HepG2 (cell line): ENCODE results near the gene FGD4. TPM values are rescaled to one million over a fixed set of nuclear protein-coding genes. Genes with fewer than 3 reads are reported as not detected.

ENCODE experiments used
- ATAC-seq: fragments of 200-7000 bp; cut with Tn5 transposase; 3 replicates; pipeline ENCODE4 v1.9.1; 2020; ENCODE audit warnings: mild to moderate bottlenecking, moderate library complexity
- BruUV-seq: library from RNA; stranded (reverse); fragments of 400-500 nt; replicated peaks from 2 replicates; lab custom pipeline; 2021; lab: Mats Ljungman, UMichigan
- CTCF ChIA-PET: fragments of 300-600 bp; formaldehyde crosslinking; extraction: SDS; loops from one replicate; lab custom pipeline; 2021; ENCODE audit warnings: low total read pairs, inconsistent platforms, low intra/inter-chr PET ratio; lab: Yijun Ruan, JAX
- POLR2A ChIA-PET: fragments of 350-600 bp; sonication (Branson Sonifier 250); formaldehyde crosslinking; loops from one replicate; lab custom pipeline; 2020; ENCODE audit warnings: antibody characterized with exemption, inconsistent platforms; lab: Yijun Ruan, JAX
- DNase-seq: peaks from one replicate; pipeline ENCODE4 v3.0.0-alpha.2; 2015; ENCODE audit warnings: low spot score
- FAIRE-seq: peaks from 3 replicates; lab custom pipeline; 2011; peaks lifted over from hg19 to GRCh38; lab: Jason Lieb, UNC
- H2AFZ ChIP-seq: one replicate; pipeline ENCODE4 v1.6.1; 2011; ENCODE audit warnings: low read length, inconsistent platforms
- H3K27ac ChIP-seq: fragments of 300-600 bp; 3 replicates; pipeline ENCODE4 v1.8.0; 2011; ENCODE audit warnings: mixed run types, mild to moderate bottlenecking, mixed read lengths, low read length, inconsistent platforms; ENCODE audit not compliant: insufficient read depth; ENCODE audit errors: extremely low read length
- H3K27me3 ChIP-seq, 2 experiments: fragments of 200-600 bp in 1 of 2; 2 replicates in 1 of 2; 3 replicates in 1 of 2; pipeline versions ENCODE4 v1.6.0 to v1.8.0; 2011; ENCODE audit warnings: low read length in 2 of 2, mild to moderate bottlenecking in 2 of 2, moderate library complexity in 2 of 2, inconsistent platforms in 1 of 2; ENCODE audit not compliant: insufficient read depth in 2 of 2, control insufficient read depth in 1 of 2
- H3K36me3 ChIP-seq, 2 experiments: fragments of 200-600 bp in 1 of 2; replicated peaks in 1 of 2; 2 replicates in 1 of 2; 3 replicates in 1 of 2; pipeline versions ENCODE4 v1.5.1 to v1.8.0; 2011; ENCODE audit warnings: low read length in 2 of 2, inconsistent platforms in 1 of 2; ENCODE audit not compliant: insufficient read depth in 2 of 2, control insufficient read depth in 1 of 2
- H3K4me1 ChIP-seq: 2 replicates; pipeline ENCODE4 v1.5.1; 2012; ENCODE audit warnings: low read length, inconsistent platforms; ENCODE audit not compliant: insufficient read depth
- H3K4me2 ChIP-seq: 2 replicates; pipeline ENCODE4 v1.6.0; 2011; ENCODE audit warnings: low read depth, low read length, inconsistent platforms
- H3K4me3 ChIP-seq, 3 experiments: fragments of 200-600 bp in 1 of 3; sonication (generic), shearing (Covaris generic) in 1 of 3; replicated peaks in 1 of 3; 2 replicates each; pipeline ENCODE4 v1.5.1; 2011 to 2016; ENCODE audit warnings: low read length in 3 of 3, inconsistent platforms in 2 of 3, low read depth in 2 of 3, mild to moderate bottlenecking in 2 of 3, control low read depth in 1 of 3, mixed read lengths in 1 of 3; ENCODE audit not compliant: insufficient read depth in 1 of 3
- H3K79me2 ChIP-seq: one replicate; pipeline ENCODE4 v1.6.1; 2011; ENCODE audit warnings: low read length, inconsistent platforms; ENCODE audit not compliant: insufficient read depth
- H3K9ac ChIP-seq: 2 replicates; pipeline ENCODE4 v1.6.0; 2011; ENCODE audit warnings: mild to moderate bottlenecking, low read depth, low read length, inconsistent platforms; ENCODE audit not compliant: insufficient read depth
- H3K9me3 ChIP-seq: 2 replicates; pipeline ENCODE4 v1.5.1; 2012; ENCODE audit warnings: mild to moderate bottlenecking, low read length
- H4K20me1 ChIP-seq: 2 replicates; pipeline ENCODE4 v1.6.0; 2011; ENCODE audit warnings: inconsistent platforms, mild to moderate bottlenecking, low read length, moderate library complexity; ENCODE audit not compliant: insufficient read depth
- HMG20A ChIP-seq: IDR thresholded peaks from 2 replicates; pipeline ENCODE4 v1.6.1; 2016; ENCODE audit warnings: borderline replicate concordance
- NFATC3 ChIP-seq: sonication (generic); formaldehyde crosslinking; IDR thresholded peaks from 2 replicates; pipeline ENCODE4 v1.5.1; 2020; ENCODE audit warnings: mild to moderate bottlenecking, missing genetic modification reagents
- PAXIP1 ChIP-seq: sonication (generic); formaldehyde crosslinking; conservative IDR thresholded peaks from 2 replicates; pipeline ENCODE4 v1.4.0; 2020; ENCODE audit warnings: mild to moderate bottlenecking, missing genetic modification reagents, moderate library complexity
- RARG ChIP-seq: sonication (generic); formaldehyde crosslinking; IDR thresholded peaks from 2 replicates; pipeline ENCODE4 v1.4.0; 2020; ENCODE audit warnings: low read depth, mild to moderate bottlenecking, missing genetic modification reagents
- ZNF563 ChIP-seq: sonication (generic); formaldehyde crosslinking; IDR thresholded peaks from 2 replicates; pipeline ENCODE4 v1.8.0; 2022; ENCODE audit warnings: mild to moderate bottlenecking, moderate library complexity, missing genetic modification reagents
- ZNF7 ChIP-seq: IDR thresholded peaks from 2 replicates; pipeline ENCODE4 v1.6.1; 2016; ENCODE audit warnings: missing biosample characterization, missing genetic modification reagents
- WGBS: methylation state at CpG from one replicate; pipeline ENCODE4 v1.1.6; 2017; ENCODE audit warnings: low lambda C conversion rate; 5-methylcytosine and 5-hydroxymethylcytosine counted together
- in situ Hi-C: cut with HindIII; loops from 2 replicates; pipeline ENCODE4 v1.10.0; 2017; ENCODE audit warnings: low pct_unique_long_range_greater_than_20kb; ENCODE audit not compliant: extremely low pct_ligation_motif_present
- intact Hi-C: fragments of 100-400 bp; cut with micrococcal nuclease; formaldehyde crosslinking; loops from one replicate; pipeline ENCODE4 v1.10.0; 2022; ENCODE audit not compliant: unreplicated experiment
- polyA plus RNA-seq, 8 experiments: library from polyadenylated mRNA; depleted of rRNA in 3 of 8; stranded (reverse) in 7 of 8; unstranded in 1 of 8; fragments of >200 nt; fragmentation: Illumina TruSeq in 4 of 8; extraction: Trizol in 4 of 8; gene quantifications; 2 replicates each; pipeline versions ENCODE4 v1.2.1 to v1.2.3, GENCODE V29; 2011 to 2016; ENCODE audit warnings: low read depth in 4 of 8, missing spikeins in 1 of 8, mixed read lengths in 1 of 8; ENCODE audit not compliant: insufficient read depth in 1 of 8
- total RNA-seq, 5 experiments: library from RNA; depleted of rRNA; stranded (reverse); fragments of >200 nt; fragmentation: Illumina TruSeq; extraction: Trizol; gene quantifications; 2 replicates each; pipeline ENCODE4 v1.2.3, GENCODE V29; 2016; ENCODE audit warnings: low read depth in 1 of 5

FGD4 gene
- total and polyA plus RNA-seq, 2 of the 13 experiments (the other 11 are each of a cell fraction or from before 2014, with no cell fraction given), result 4.6 to 6.6 TPM

DNA sequence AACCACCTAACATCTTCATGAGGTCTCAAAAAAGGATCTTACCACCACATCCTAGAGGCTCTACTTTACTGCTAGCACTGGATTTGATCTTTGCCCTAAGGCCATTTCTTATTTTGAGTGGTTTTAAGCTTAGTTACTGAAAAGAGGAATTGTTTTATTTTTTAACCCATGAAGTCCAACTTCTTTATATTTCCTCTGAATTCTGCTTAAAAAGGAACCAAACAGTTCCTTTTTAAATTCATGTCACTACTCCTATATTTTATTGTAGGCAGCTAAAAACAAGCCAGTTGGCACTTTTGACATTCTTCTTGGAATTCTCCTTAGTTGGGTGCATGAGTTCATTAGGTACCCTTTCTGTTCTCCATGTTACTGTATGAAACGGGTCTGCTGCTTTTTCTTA is 76.4 kb downstream of the FGD4 start (continued):
- TF ChIP-seq PAXIP1 (CRISPR knock-in tag), result no peak
- TF ChIP-seq HMG20A (CRISPR knock-in tag), result no peak
- TF ChIP-seq ZNF7 (CRISPR knock-in tag), result no peak
- TF ChIP-seq RARG (CRISPR knock-in tag), result no peak

GRCh38 chr12:32476446-32476845 is 77.1 kb downstream of the FGD4 start:
- ChIA-PET POLR2A (no interaction called here), CTCF (no interaction called here)
- H3K4me3 ChIP-seq, result no peak overlapping the region
- WGBS, result 98% methylated on average over 3 of the region's 3 CpGs
- no peaks in the 10 kb centered on the region for H4K20me1 ChIP-seq
- intact Hi-C loops, result no loop called here
- H2AFZ ChIP-seq, result no peak overlapping the region
- in situ Hi-C loops, result no loop called here
- H3K4me1 ChIP-seq, result peaks cover 17% of the 10 kb centered on the region
- no peaks in the 10 kb centered on the region for H3K36me3 ChIP-seq
- no peak for FAIRE-seq
- no TSS peak for BruUV-seq
- H3K79me2 ChIP-seq, result no peaks in the 10 kb centered on the region
- H3K9ac ChIP-seq, result no peak overlapping the region
- ATAC-seq, result no peak
- H3K27ac ChIP-seq, result no peak overlapping the region
- DNase-seq, result no peak
- H3K27me3 ChIP-seq, result no peaks in the 10 kb centered on the region
- TF ChIP-seq ZNF563 (CRISPR knock-in tag) (no peak), NFATC3 (CRISPR knock-in tag) (no peak)
- H3K9me3 ChIP-seq, result no peaks in the 10 kb centered on the region
- H3K4me2 ChIP-seq, result no peak overlapping the region
